Neuronal stem cell (in vitro differentiated cells): ENCODE measurements around the gene MEGF11.

Source experiments
- DNase-seq: peaks from one replicate; pipeline ENCODE4 v3.0.0-alpha.2; 2013; ENCODE audit warnings: low spot score
- H2AFZ ChIP-seq: one replicate; pipeline ENCODE4 v1.6.1; 2013; ENCODE audit warnings: mild to moderate bottlenecking, low read length, inconsistent platforms
- H2AK5ac ChIP-seq: 2 replicates; pipeline ENCODE4 v1.6.1; 2013; ENCODE audit warnings: low read depth, mild to moderate bottlenecking, inconsistent platforms, low read length, moderate library complexity, mixed read lengths
- H2BK120ac ChIP-seq: 2 replicates; pipeline ENCODE4 v1.6.1; 2013; ENCODE audit warnings: low read depth, mild to moderate bottlenecking, inconsistent platforms, low read length, moderate library complexity, mixed read lengths
- H2BK12ac ChIP-seq: one replicate; pipeline ENCODE4 v1.6.1; 2013; ENCODE audit warnings: low read length, inconsistent platforms
- H2BK15ac ChIP-seq: 2 replicates; pipeline ENCODE4 v1.6.1; 2013; ENCODE audit warnings: mild to moderate bottlenecking, low read length, inconsistent platforms, mixed read lengths
- H2BK5ac ChIP-seq: one replicate; pipeline ENCODE4 v1.6.1; 2013; ENCODE audit warnings: inconsistent platforms, mild to moderate bottlenecking, low read length, moderate library complexity
- H3K14ac ChIP-seq: one replicate; pipeline ENCODE4 v1.6.1; 2013; ENCODE audit warnings: low read length, inconsistent platforms
- H3K18ac ChIP-seq: 2 replicates; pipeline ENCODE4 v1.6.1; 2013; ENCODE audit warnings: low read length, inconsistent platforms
- H3K23ac ChIP-seq: 2 replicates; pipeline ENCODE4 v1.6.1; 2013; ENCODE audit warnings: low read depth, mild to moderate bottlenecking, mixed read lengths, low read length, inconsistent platforms; ENCODE audit not compliant: poor library complexity
- H3K27ac ChIP-seq: replicated peaks from 3 replicates; pipeline ENCODE4 v1.5.1; 2013; ENCODE audit warnings: low read length, inconsistent platforms
- H3K27me3 ChIP-seq, 3 experiments: 2 replicates each; pipeline ENCODE4 v1.6.1; 2013; ENCODE audit warnings: low read length in 3 of 3, mild to moderate bottlenecking in 2 of 3, inconsistent platforms in 1 of 3, low read depth in 1 of 3, mixed read lengths in 1 of 3, moderate library complexity in 1 of 3; ENCODE audit not compliant: control insufficient read depth in 3 of 3, insufficient read depth in 3 of 3
- H3K36me3 ChIP-seq, 2 donors: replicated peaks in 1 of 2; 2 replicates each; pipeline ENCODE4 v1.6.1; 2013; ENCODE audit warnings: low read length in 2 of 2; ENCODE audit not compliant: control insufficient read depth in 2 of 2, insufficient read depth in 2 of 2
- H3K4ac ChIP-seq: 2 replicates; pipeline ENCODE4 v1.6.1; 2013; ENCODE audit warnings: inconsistent platforms, mild to moderate bottlenecking, low read length, moderate library complexity
- H3K4me1 ChIP-seq, 2 donors: 1 replicate in 1 of 2; 2 replicates in 1 of 2; pipeline ENCODE4 v1.6.1; 2013; ENCODE audit warnings: low read length in 2 of 2, low read depth in 1 of 2; ENCODE audit not compliant: control insufficient read depth in 2 of 2, insufficient read depth in 1 of 2
- H3K4me2 ChIP-seq: one replicate; pipeline ENCODE4 v1.6.1; 2013; ENCODE audit warnings: mild to moderate bottlenecking, low read length, inconsistent platforms; ENCODE audit not compliant: insufficient read depth, poor library complexity, severe bottlenecking
- H3K4me3 ChIP-seq, 2 donors: 2 replicates each; pipeline ENCODE4 v1.5.1; 2013; ENCODE audit warnings: low read length in 2 of 2, mild to moderate bottlenecking in 2 of 2, inconsistent platforms in 1 of 2, moderate library complexity in 1 of 2
- H3K79me1 ChIP-seq: one replicate; pipeline ENCODE4 v1.6.1; 2013; ENCODE audit warnings: low read depth, mild to moderate bottlenecking, inconsistent platforms, low read length, moderate library complexity
- H3K9ac ChIP-seq: one replicate; pipeline ENCODE4 v1.6.1; 2013; ENCODE audit warnings: mild to moderate bottlenecking, low read depth, low read length, inconsistent platforms; ENCODE audit not compliant: poor library complexity
- H3K9me3 ChIP-seq, 2 donors: replicated peaks in 1 of 2; 2 replicates each; pipeline versions ENCODE3 to v1.6.1; 2013; ENCODE audit warnings: low read length in 2 of 2, mild to moderate bottlenecking in 2 of 2, inconsistent platforms in 1 of 2, low read depth in 1 of 2, mixed read lengths in 1 of 2, moderate library complexity in 1 of 2; ENCODE audit not compliant: control insufficient read depth in 2 of 2, insufficient read depth in 1 of 2
- H4K8ac ChIP-seq: one replicate; pipeline ENCODE4 v1.6.1; 2013; ENCODE audit warnings: low read depth, mild to moderate bottlenecking, inconsistent platforms, low read length, moderate library complexity
- H4K91ac ChIP-seq: one replicate; pipeline ENCODE4 v1.6.1; 2013; ENCODE audit warnings: low read length, low read depth, mild to moderate bottlenecking, inconsistent platforms; ENCODE audit not compliant: poor library complexity
- WGBS, 2 donors: extraction: QIAGEN DNeasy Blood & Tissue Kit; methylation state at CpG; one replicate each; pipeline ENCODE4 v1.1.7; 2013; ENCODE audit warnings: missing lambda C conversion rate in 2 of 2, mixed read lengths in 1 of 2; ENCODE audit not compliant: insufficient read length in 2 of 2, insufficient replicate concordance in 1 of 2; ENCODE audit errors: extremely low coverage in 2 of 2; 5-methylcytosine and 5-hydroxymethylcytosine counted together

Gene MEGF11

DNA sequence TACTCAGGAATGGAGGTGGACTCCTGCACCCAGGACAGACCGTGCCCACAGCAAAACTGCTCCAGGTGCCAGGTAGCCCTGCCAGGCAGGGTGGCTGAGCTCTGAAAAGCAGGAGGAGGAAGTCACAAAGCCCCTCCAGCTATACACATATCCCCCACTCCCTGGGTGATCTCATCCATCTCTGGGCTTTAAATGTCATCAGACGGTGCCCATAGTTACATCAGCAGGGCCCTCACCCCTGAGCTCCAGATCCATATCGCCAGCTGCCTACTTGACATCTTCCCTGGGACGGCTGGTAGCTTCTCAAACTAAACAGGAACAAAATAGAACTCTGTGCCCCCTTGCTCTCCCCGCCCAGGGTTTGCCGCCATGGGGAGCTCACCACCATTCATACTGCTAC is 87.7 kb downstream of the MEGF11 start:
- no peak overlapping the region for H3K4me3 ChIP-seq
- H3K27ac ChIP-seq, result no peak overlapping the region
- no peak for DNase-seq
- H3K23ac ChIP-seq, result no peak overlapping the region
- H3K4ac ChIP-seq, result no peak overlapping the region
- H3K9ac ChIP-seq, result no peak overlapping the region
- no peak overlapping the region for H2BK5ac ChIP-seq
- peak overlapping the region; percentile 33 for H2BK15ac ChIP-seq
- no peak overlapping the region for H3K4me2 ChIP-seq
- no peak overlapping the region for H2BK120ac ChIP-seq
- no peaks in the 10 kb centered on the region for H3K79me1 ChIP-seq
- no peaks in the 10 kb centered on the region for H3K36me3 ChIP-seq
- H4K8ac ChIP-seq, result no peak overlapping the region
- H4K91ac ChIP-seq, result no peak overlapping the region
- H3K4me1 ChIP-seq, result peaks cover 0 to 3% of the 10 kb centered on the region in 2 donors
- WGBS, 2 donors, result no CpG with 5 or more reads among the region's 6 CpGs
- no peak overlapping the region for H2AK5ac ChIP-seq
- peak overlapping the region; percentile 58 for H3K18ac ChIP-seq
- H3K27me3 ChIP-seq, result peaks cover 0 to 4% (median 2%) of the 10 kb centered on the region in 3 experiments
- no peaks in the 10 kb centered on the region for H3K9me3 ChIP-seq
- H3K14ac ChIP-seq, result no peak overlapping the region
- no peak overlapping the region for H2AFZ ChIP-seq
- no peak overlapping the region for H2BK12ac ChIP-seq

DNA sequence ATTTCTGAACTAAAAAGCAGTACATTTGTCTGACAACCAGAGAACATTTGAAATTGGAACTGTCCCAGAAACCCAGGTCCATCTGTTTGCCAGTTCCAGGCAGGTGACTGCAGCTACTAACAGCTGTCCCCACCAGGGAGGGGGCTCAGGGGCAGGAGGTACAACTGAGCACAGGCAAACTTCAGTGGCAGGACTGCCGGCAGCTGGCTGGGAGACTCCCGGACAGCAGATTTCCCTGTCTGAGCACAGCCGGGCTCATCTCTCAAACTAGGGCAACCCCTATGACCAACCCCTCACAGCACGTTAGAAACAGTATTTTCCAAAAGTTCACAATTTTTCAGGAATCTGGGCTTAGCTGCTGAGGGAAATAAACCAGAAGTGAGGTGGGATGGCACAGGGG is 88.8 kb downstream of the MEGF11 start:
- no peak overlapping the region for H2AFZ ChIP-seq
- no peak overlapping the region for H4K8ac ChIP-seq
- no peak overlapping the region for H3K4me2 ChIP-seq
- no CpG with 5 or more reads among the region's 4 CpGs for WGBS, 2 donors
- H3K27ac ChIP-seq, result no peak overlapping the region
- no peaks in the 10 kb centered on the region for H3K36me3 ChIP-seq
- H2AK5ac ChIP-seq, result no peak overlapping the region
- H4K91ac ChIP-seq, result no peak overlapping the region
- H2BK12ac ChIP-seq, result no peak overlapping the region
- no peak overlapping the region for H2BK15ac ChIP-seq
- peaks cover 0 to 4% (median 0%) of the 10 kb centered on the region in 3 experiments for H3K27me3 ChIP-seq
- no peak overlapping the region for H3K9ac ChIP-seq
- no peak overlapping the region for H3K4me3 ChIP-seq
- no peak overlapping the region for H2BK120ac ChIP-seq
- H3K23ac ChIP-seq, result no peak overlapping the region
- H3K18ac ChIP-seq, result no peak overlapping the region
- H3K4me1 ChIP-seq, result peaks cover 0 to 3% of the 10 kb centered on the region in 2 donors
- no peak for DNase-seq
- no peak overlapping the region for H2BK5ac ChIP-seq
- H3K4ac ChIP-seq, result no peak overlapping the region
- no peaks in the 10 kb centered on the region for H3K9me3 ChIP-seq
- H3K14ac ChIP-seq, result no peak overlapping the region
- H3K79me1 ChIP-seq, result no peaks in the 10 kb centered on the region

DNA sequence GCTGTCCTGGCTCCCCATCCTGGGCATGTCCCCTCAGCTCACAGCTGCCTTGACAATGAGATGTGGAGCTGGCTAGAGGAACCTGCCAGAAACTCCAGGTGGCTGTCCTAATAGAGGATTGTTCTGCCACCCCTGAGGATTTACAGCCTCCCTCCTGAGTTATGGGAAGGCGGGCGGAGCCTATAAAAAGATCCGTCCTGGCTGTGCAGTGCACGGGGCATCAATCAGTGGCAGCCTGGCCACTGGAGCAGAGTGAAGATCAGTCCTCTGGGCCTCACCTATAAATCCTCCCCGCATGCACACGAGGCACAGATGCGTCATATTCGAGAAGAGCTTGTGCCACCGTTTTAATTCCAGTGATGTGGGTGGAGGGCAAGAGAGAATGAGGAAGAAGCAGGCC is 90.0 kb downstream of the MEGF11 start:
- no peaks in the 10 kb centered on the region for H3K79me1 ChIP-seq
- H3K9me3 ChIP-seq, result no peaks in the 10 kb centered on the region
- no peak overlapping the region for H3K4me3 ChIP-seq
- no CpG with 5 or more reads among the region's 9 CpGs for WGBS, 2 donors
- H2BK5ac ChIP-seq, result no peak overlapping the region
- no peak overlapping the region for H4K8ac ChIP-seq
- H3K4me1 ChIP-seq, result peaks cover 0 to 3% of the 10 kb centered on the region in 2 donors
- H4K91ac ChIP-seq, result no peak overlapping the region
- no peak for DNase-seq
- no peak overlapping the region for H3K4me2 ChIP-seq
- H3K9ac ChIP-seq, result no peak overlapping the region
- no peak overlapping the region for H2AK5ac ChIP-seq
- no peak overlapping the region for H3K18ac ChIP-seq
- no peak overlapping the region for H2AFZ ChIP-seq
- no peaks in the 10 kb centered on the region for H3K36me3 ChIP-seq
- no peak overlapping the region for H2BK12ac ChIP-seq
- H2BK15ac ChIP-seq, result no peak overlapping the region
- peaks cover 0 to 4% (median 0%) of the 10 kb centered on the region in 3 experiments for H3K27me3 ChIP-seq
- H3K23ac ChIP-seq, result no peak overlapping the region
- no peak overlapping the region for H3K27ac ChIP-seq
- no peak overlapping the region for H2BK120ac ChIP-seq
- H3K14ac ChIP-seq, result no peak overlapping the region
- no peak overlapping the region for H3K4ac ChIP-seq

DNA sequence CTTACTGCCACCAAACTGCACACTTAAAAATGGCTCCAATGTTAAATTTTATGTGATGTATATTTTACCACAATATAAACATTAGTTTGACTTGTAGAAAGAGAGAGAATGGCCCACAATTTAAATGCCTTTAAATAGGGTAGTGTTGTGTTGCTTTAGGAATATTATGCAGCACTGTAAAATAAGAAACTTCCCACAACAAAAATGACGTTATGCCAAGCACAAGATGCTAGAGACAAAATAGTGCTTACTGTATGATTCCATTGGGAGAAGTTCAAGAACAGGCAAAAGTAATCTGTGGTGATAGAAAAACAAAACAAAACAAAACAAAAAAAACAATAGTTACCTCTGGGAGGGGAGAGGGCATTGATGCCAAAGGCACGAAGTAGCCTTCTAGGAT is 91.3 kb downstream of the MEGF11 start:
- no CpG with 5 or more reads among the region's 2 CpGs for WGBS, 2 donors
- H2BK120ac ChIP-seq, result no peak overlapping the region
- no peaks in the 10 kb centered on the region for H3K36me3 ChIP-seq
- H2AK5ac ChIP-seq, result no peak overlapping the region
- no peak overlapping the region for H4K91ac ChIP-seq
- no peak overlapping the region for H3K23ac ChIP-seq
- no peak overlapping the region for H2BK15ac ChIP-seq
- H2BK5ac ChIP-seq, result no peak overlapping the region
- no peak overlapping the region for H3K27ac ChIP-seq
- no peak overlapping the region for H3K4ac ChIP-seq
- no peak overlapping the region for H2AFZ ChIP-seq
- H3K79me1 ChIP-seq, result no peaks in the 10 kb centered on the region
- H3K4me1 ChIP-seq, result peaks cover 0 to 5% of the 10 kb centered on the region in 2 donors
- H3K27me3 ChIP-seq, result peaks cover 0 to 9% (median 0%) of the 10 kb centered on the region in 3 experiments
- DNase-seq, result no peak
- no peak overlapping the region for H4K8ac ChIP-seq
- H2BK12ac ChIP-seq, result no peak overlapping the region
- H3K9me3 ChIP-seq, result no peaks in the 10 kb centered on the region
- no peak overlapping the region for H3K9ac ChIP-seq
- no peak overlapping the region for H3K18ac ChIP-seq
- no peak overlapping the region for H3K14ac ChIP-seq
- no peak overlapping the region for H3K4me2 ChIP-seq
- H3K4me3 ChIP-seq, result no peak overlapping the region
